ENCODE measurements around the gene MORN2. TPM values are rescaled to one million over a fixed set of nuclear protein-coding genes. Genes with fewer than 3 reads are reported as not detected.
"Not testable (repeated sequence)": the region's sequence is repeated elsewhere in the genome, so short reads cannot be mapped to it uniquely, and the experiment has no call there.

Gene MORN2
- 1 to 10 TPM; 6.7 to 7.9 TPM for total RNA-seq
- 10 to 100 TPM; 20.9 to 22.2 TPM for polyA plus RNA-seq
- long read RNA-seq, donor 1, partial matches to known transcripts: 1 of 4 reads
- long read RNA-seq, donor 1, other reads (novel, unspliced or antisense): 0 of 4 reads
- long read RNA-seq, donor 2, partial matches to known transcripts: 0 of 1 reads
- long read RNA-seq, donor 2, other reads (novel, unspliced or antisense): 0 of 1 reads

DNA sequence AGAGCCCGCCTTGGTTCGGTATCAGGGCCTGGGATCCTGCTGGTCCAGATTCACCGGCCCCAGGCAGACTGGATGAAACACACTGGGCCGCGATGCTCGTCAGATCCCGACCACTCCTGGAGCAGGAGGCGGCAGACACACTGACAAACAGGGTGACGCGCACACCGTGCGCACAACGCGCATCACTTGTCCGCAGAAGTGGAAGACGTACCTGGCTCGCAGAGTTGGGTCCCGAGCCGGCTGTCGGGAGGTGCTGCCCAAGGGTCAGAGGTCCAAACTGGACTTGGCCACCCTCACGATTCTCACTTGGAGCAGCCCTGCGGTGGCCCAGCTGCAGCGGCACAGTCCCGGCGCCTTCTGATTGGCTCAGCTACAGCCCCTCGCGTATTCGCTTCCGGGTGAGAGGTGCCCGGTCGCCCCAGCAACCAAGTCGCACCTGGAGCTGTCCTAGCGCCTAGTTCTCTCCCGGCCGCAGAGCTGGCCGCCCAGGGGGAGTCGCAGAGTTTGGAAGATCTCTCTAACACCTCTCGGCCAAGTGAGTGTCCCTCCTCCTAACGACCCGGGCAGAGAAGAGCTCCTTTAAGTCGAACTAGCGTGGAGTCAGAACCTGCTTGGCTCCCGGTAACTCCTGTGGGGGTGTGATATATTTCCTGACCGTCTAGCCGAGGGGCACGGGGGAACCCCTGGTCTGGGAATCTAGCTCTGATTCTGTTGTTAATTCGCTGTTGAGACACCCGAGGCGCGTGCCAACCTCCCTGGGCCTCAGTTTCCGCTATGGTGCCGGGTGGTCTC is at the start of gene MORN2, which contains the start of gene DHX57:
Gene MORN2, plus strand, starts transcription at position 401 of the 792 bp plus-strand sequence.
Gene DHX57, minus strand, starts transcription at position 359 of the 792 bp plus-strand sequence. CDS start 7,529 bp downstream, outside the sequence.
- no peaks in the 10 kb centered on the region for H3K9me3 ChIP-seq (ENCODE audit: control insufficient read depth, low read length)
- H3K36me3 ChIP-seq (ENCODE audit: control insufficient read depth in 1 of 2, insufficient read depth in 2 of 2, low read length in 1 of 2): peaks cover 0 to 4% of the 10 kb centered on the region in 2 donors
- WGBS, 2 donors: 0 to 1% methylated on average over 52 of the region's 52 CpGs
- ATAC-seq (ENCODE audit: low FRiP score) (peak; percentile 98), DNase-seq (peak; percentile 92 to 96)
- intact Hi-C loops (cut with DNase I): no loop called here
- peak within 1 kb of the TSS; percentile 36 to 86 for H3K4me3 ChIP-seq (ENCODE audit: low read length in 2 of 2)
- no peaks in the 10 kb centered on the region for H3K27me3 ChIP-seq (ENCODE audit: control insufficient read depth in 1 of 2, insufficient read depth in 2 of 2, low read length in 1 of 2)
- H3K27ac ChIP-seq (ENCODE audit: low read depth in 1 of 2, low read length in 2 of 2): no peak within 1 kb of the TSS
- H3K4me1 ChIP-seq (ENCODE audit: control insufficient read depth in 1 of 2, insufficient read depth in 2 of 2, low read length in 2 of 2): peaks cover 2 to 3% of the 10 kb centered on the region in 2 donors

DNA sequence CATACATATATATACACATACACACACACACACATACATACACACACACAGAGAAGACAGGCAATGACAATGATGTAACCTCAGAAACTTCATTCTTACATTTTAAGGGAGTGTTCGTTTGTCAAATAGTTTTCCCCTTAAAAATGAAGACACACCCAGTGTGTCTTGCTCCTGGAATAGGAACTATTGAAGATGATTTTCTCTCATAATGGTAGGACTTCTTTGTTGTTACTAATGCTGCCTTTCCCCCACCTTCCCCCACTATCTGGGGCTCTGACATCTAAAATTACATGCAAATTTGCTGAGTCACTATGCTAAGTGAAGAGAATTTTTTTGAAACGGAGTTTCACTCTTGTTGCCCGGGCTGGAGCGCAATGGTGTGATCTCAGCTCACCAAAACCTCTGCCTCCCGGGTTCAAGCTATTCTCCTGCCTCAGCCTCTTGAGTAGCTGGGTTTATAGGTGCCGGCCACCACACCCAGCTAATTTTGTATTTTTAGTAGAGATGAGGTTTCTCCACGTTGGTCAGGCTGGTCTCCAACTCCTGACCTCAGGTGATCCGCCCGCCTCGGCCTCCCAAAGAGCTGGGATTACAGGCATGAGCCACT is 48.1 kb upstream of the MORN2 start:
- ATAC-seq (ENCODE audit: low FRiP score): peak; percentile 38
- H3K9me3 ChIP-seq (ENCODE audit: control insufficient read depth, low read length); DNase-seq; H3K4me1 ChIP-seq (ENCODE audit: control insufficient read depth in 1 of 2, insufficient read depth in 2 of 2, low read length in 2 of 2); H3K36me3 ChIP-seq (ENCODE audit: control insufficient read depth in 1 of 2, insufficient read depth in 2 of 2, low read length in 1 of 2); intact Hi-C loops (cut with DNase I); H3K27ac ChIP-seq (ENCODE audit: low read depth in 1 of 2, low read length in 2 of 2); H3K4me3 ChIP-seq (ENCODE audit: low read length in 2 of 2); H3K27me3 ChIP-seq (ENCODE audit: control insufficient read depth in 1 of 2, insufficient read depth in 2 of 2, low read length in 1 of 2): not testable (repeated sequence)
- WGBS, 2 donors: 81% methylated on average over 10 of the region's 10 CpGs

DNA sequence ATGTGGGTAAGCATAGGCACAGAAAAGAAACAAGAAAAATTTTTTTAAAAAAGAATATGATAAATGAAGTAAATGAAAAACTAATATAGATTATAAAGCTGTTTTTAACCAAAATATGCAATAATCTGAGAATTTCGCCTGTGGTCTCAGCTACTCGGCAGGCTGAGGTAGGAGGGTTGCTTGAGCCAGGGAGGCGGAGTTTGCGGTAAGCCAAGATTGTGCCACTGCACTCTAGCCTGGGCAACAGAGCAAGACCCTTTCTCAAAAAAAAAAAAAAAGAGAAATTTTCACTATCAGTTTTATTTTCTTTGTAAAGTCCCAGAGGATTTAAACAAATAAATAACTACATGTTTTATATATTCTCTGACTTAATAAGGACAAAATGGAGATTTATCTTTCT is 47.3 kb upstream of the MORN2 start:
- DNase-seq: no peak
- H3K4me3 ChIP-seq (ENCODE audit: low read length in 2 of 2): no peak overlapping the region
- intact Hi-C loops (cut with DNase I): no loop called here

DNA sequence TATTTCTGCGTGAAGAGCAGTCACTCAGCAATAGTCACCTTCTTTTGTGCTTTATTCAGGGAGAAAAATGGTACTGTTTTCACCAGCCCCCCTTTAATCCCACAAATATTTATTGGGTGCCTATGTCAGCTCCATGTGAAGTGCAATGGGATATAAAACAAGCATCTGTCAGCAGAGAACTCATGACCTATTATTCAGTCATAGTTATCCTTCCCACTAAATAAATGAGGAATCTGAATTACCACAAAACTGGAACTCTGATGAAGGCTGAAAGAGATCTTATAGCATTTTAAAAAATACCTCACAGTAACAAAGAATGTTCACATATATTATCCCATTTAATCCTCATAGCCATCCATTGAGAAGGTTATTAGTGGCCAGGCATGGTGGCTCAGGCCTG is 45.8 kb upstream of the MORN2 start:
- no peaks in the 10 kb centered on the region for H3K27me3 ChIP-seq (ENCODE audit: control insufficient read depth in 1 of 2, insufficient read depth in 2 of 2, low read length in 1 of 2)
- no peaks in the 10 kb centered on the region for H3K4me1 ChIP-seq (ENCODE audit: control insufficient read depth in 1 of 2, insufficient read depth in 2 of 2, low read length in 2 of 2)
- intact Hi-C loops (cut with DNase I): no loop called here
- peaks cover 4 to 7% of the 10 kb centered on the region in 2 donors for H3K36me3 ChIP-seq (ENCODE audit: control insufficient read depth in 1 of 2, insufficient read depth in 2 of 2, low read length in 1 of 2)
- ATAC-seq (ENCODE audit: low FRiP score) (no peak), DNase-seq (no peak)
- H3K9me3 ChIP-seq (ENCODE audit: control insufficient read depth, low read length): no peaks in the 10 kb centered on the region
- no peak overlapping the region for H3K4me3 ChIP-seq (ENCODE audit: low read length in 2 of 2)
- WGBS, 2 donors: 97 to 100% methylated on average over 1 of the region's 1 CpG
- no peak overlapping the region for H3K27ac ChIP-seq (ENCODE audit: low read depth in 1 of 2, low read length in 2 of 2)

More for the DNA sequence above, 47.3 kb upstream of the MORN2 start:
- peaks cover 4% of the 10 kb centered on the region in 2 donors for H3K36me3 ChIP-seq (ENCODE audit: control insufficient read depth in 1 of 2, insufficient read depth in 2 of 2, low read length in 1 of 2)
- H3K9me3 ChIP-seq (ENCODE audit: control insufficient read depth, low read length): no peaks in the 10 kb centered on the region
- 82 to 85% methylated on average over 4 of the region's 4 CpGs for WGBS, 2 donors
- no peak overlapping the region for H3K27ac ChIP-seq (ENCODE audit: low read depth in 1 of 2, low read length in 2 of 2)
- no peaks in the 10 kb centered on the region for H3K27me3 ChIP-seq (ENCODE audit: control insufficient read depth in 1 of 2, insufficient read depth in 2 of 2, low read length in 1 of 2)
- ATAC-seq (ENCODE audit: low FRiP score): no peak
- H3K4me1 ChIP-seq (ENCODE audit: control insufficient read depth in 1 of 2, insufficient read depth in 2 of 2, low read length in 2 of 2): no peaks in the 10 kb centered on the region

DNA sequence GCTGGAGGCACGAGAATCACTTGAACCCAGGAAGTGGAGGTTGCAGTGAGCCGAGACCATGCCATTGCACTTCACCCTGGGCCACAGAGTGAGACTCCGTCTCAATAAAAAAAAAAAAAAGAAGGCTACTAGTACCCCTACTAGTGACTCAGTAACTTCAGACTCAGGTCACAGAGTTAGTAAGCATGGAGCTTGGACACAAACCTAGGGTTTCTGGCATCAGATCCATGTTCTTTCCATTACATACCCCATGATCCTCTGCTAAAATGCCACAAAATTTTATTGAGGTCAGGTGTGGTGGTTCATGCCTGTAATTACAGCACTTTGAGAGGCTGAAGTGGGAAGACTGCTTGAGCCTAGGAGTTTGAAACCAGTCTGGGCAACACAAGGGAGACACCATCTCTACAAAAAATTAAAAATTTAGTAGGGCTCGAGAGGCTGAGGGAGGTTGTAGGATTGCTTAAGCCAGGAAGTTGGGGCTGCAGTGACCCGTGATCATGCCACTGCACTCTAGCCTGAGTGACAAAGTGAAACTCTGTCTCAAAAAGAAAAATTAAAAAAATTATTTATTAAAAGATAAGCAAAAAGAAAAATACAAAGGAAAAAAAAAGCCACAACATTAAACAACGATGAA is 45.1 kb upstream of the MORN2 start:
- peaks cover 4 to 10% of the 10 kb centered on the region in 2 donors for H3K36me3 ChIP-seq (ENCODE audit: control insufficient read depth in 1 of 2, insufficient read depth in 2 of 2, low read length in 1 of 2)
- intact Hi-C loops (cut with DNase I): no loop called here
- no peak overlapping the region for H3K27ac ChIP-seq (ENCODE audit: low read depth in 1 of 2, low read length in 2 of 2)
- H3K9me3 ChIP-seq (ENCODE audit: control insufficient read depth, low read length): no peaks in the 10 kb centered on the region
- DNase-seq (peak in 1 of 2 donors; percentile 62), ATAC-seq (ENCODE audit: low FRiP score) (no peak)
- H3K27me3 ChIP-seq (ENCODE audit: control insufficient read depth in 1 of 2, insufficient read depth in 2 of 2, low read length in 1 of 2): no peaks in the 10 kb centered on the region
- 90 to 91% methylated on average over 6 of the region's 6 CpGs for WGBS, 2 donors
- H3K4me3 ChIP-seq (ENCODE audit: low read length in 2 of 2): no peak overlapping the region
- H3K4me1 ChIP-seq (ENCODE audit: control insufficient read depth in 1 of 2, insufficient read depth in 2 of 2, low read length in 2 of 2): no peaks in the 10 kb centered on the region

DNA sequence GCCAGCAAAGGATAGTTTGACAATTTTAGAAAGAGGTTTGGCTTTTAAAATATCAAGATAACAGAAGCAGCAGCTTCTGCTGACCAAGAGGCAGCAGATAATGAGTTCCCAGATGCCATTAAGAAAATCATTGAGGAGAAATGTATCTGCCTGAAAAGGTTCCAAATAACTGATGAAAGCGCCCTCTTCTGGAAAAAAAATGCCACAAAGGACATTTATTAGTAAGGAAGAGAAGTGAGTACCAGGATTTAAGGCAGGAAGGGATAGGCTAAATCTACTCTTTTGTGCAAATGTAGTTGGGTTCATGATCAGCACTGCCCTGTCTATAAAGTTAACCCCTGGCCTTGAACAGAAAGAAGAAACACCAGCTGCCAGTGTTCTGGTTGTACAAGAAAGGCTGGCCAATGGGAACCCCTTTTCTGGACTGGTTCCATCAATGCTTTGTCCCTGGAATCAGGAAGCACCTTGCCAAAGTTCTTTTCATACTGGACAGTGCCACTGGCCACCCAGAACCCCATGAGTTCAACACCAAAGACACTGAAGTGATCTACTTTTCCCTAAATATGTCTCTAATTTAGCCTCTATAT is 40.7 kb upstream of the MORN2 start:
- DNase-seq (no peak), ATAC-seq (ENCODE audit: low FRiP score) (no peak)
- Histone ChIP-seq H3K36me3 (ENCODE audit: control insufficient read depth in 1 of 2, insufficient read depth in 2 of 2, low read length in 1 of 2) (peaks cover 0 to 12% of the 10 kb centered on the region in 2 donors), H3K9me3 (ENCODE audit: control insufficient read depth, low read length) (no peaks in the 10 kb centered on the region), H3K4me3 (ENCODE audit: low read length in 2 of 2) (no peak overlapping the region), H3K27me3 (ENCODE audit: control insufficient read depth in 1 of 2, insufficient read depth in 2 of 2, low read length in 1 of 2) (no peaks in the 10 kb centered on the region), H3K27ac (ENCODE audit: low read depth in 1 of 2, low read length in 2 of 2) (no peak overlapping the region), H3K4me1 (ENCODE audit: control insufficient read depth in 1 of 2, insufficient read depth in 2 of 2, low read length in 2 of 2) (no peaks in the 10 kb centered on the region)
- 33 to 51% methylated on average over 1 of the region's 1 CpG for WGBS, 2 donors
- intact Hi-C loops (cut with DNase I): no loop called here

DNA sequence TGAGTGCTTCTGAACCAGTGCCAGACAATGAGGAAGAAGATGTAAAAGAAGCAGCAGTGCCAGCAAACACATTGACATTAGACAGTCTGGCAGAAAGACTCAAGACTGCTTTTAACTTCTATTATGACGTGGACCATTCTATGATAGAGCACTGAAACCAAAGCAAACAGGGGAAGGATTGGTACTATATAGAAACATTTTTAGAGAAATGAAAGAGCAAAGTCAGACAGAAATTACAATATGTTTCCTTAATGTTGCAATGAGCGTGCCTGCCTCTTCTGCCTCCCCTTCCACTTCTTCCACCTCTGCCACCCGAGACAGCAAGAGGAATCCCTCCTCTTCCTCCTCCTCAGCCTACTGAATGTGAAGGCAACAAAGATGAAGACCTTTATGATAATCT is 39.8 kb upstream of the MORN2 start:
- no peak overlapping the region for H3K27ac ChIP-seq (ENCODE audit: low read depth in 1 of 2, low read length in 2 of 2)
- peaks cover 0 to 9% of the 10 kb centered on the region in 2 donors for H3K36me3 ChIP-seq (ENCODE audit: control insufficient read depth in 1 of 2, insufficient read depth in 2 of 2, low read length in 1 of 2)
- WGBS, 2 donors: 88 to 94% methylated on average over 3 of the region's 3 CpGs

DNA sequence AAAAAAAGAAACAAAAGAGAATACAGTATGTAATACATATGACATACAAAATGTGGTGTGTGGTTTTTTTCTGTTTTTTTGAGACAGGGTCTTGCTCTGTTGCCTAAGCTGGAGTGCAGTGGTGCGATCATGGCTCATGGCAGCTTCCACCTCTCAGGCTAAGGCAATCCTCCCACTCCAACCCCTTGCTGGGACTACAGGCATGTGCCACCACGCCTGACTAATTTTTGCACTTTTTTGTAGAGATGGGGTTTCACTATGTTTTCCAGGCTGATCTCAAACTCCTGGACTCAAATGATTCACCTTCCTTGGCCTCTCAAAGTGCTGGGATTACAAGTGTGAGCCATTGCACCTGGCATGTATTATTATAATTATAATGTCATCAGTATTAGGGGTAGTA is 39.0 kb upstream of the MORN2 start:
- H3K27ac ChIP-seq (ENCODE audit: low read depth in 1 of 2, low read length in 2 of 2): no peak overlapping the region
- H3K27me3 ChIP-seq (ENCODE audit: control insufficient read depth in 1 of 2, insufficient read depth in 2 of 2, low read length in 1 of 2): no peaks in the 10 kb centered on the region
- intact Hi-C loops (cut with DNase I): no loop called here
- no peaks in the 10 kb centered on the region for H3K4me1 ChIP-seq (ENCODE audit: control insufficient read depth in 1 of 2, insufficient read depth in 2 of 2, low read length in 2 of 2)
- H3K36me3 ChIP-seq (ENCODE audit: control insufficient read depth in 1 of 2, insufficient read depth in 2 of 2, low read length in 1 of 2): peaks cover 3 to 9% of the 10 kb centered on the region in 2 donors
- no peak overlapping the region for H3K4me3 ChIP-seq (ENCODE audit: low read length in 2 of 2)
- DNase-seq (no peak), ATAC-seq (ENCODE audit: low FRiP score) (no peak)
- H3K9me3 ChIP-seq (ENCODE audit: control insufficient read depth, low read length): no peaks in the 10 kb centered on the region
- WGBS, 2 donors: 91 to 98% methylated on average over 2 of the region's 2 CpGs

More for the DNA sequence above, 39.8 kb upstream of the MORN2 start:
- Histone ChIP-seq H3K4me3 (ENCODE audit: low read length in 2 of 2) (no peak overlapping the region), H3K27me3 (ENCODE audit: control insufficient read depth in 1 of 2, insufficient read depth in 2 of 2, low read length in 1 of 2) (no peaks in the 10 kb centered on the region), H3K4me1 (ENCODE audit: control insufficient read depth in 1 of 2, insufficient read depth in 2 of 2, low read length in 2 of 2) (no peaks in the 10 kb centered on the region), H3K9me3 (ENCODE audit: control insufficient read depth, low read length) (no peaks in the 10 kb centered on the region)
- intact Hi-C loops (cut with DNase I): no loop called here
- ATAC-seq (ENCODE audit: low FRiP score) (no peak), DNase-seq (no peak)

Data from aorta (tissue), 5 donors.